GM12878 (cell line): Measurements from ENCODE around the gene TECR. TPM values are rescaled to one million over a fixed set of nuclear protein-coding genes. Genes with fewer than 3 reads are reported as not detected.
A peak's percentile ranks its signal among the peaks of the same experiment; 100 is the strongest.

Experiments
- CBX5 ChIP-seq: sonication (generic); IDR thresholded peaks from 2 replicates; pipeline ENCODE4 v1.6.1; 2016; ENCODE audit warnings: low read depth, moderate library complexity, mild to moderate bottlenecking, inconsistent platforms
- DPF2 ChIP-seq: fragments of 450-650 bp; IDR thresholded peaks from 2 replicates; pipeline ENCODE4 v1.6.1; 2017; ENCODE audit warnings: mild to moderate bottlenecking
- FOS ChIP-seq: IDR thresholded peaks from 3 replicates; pipeline ENCODE4 v1.6.1; 2011; ENCODE audit warnings: borderline replicate concordance; ENCODE audit not compliant: insufficient read length; ENCODE audit errors: extremely low read depth
- JUND ChIP-seq: IDR thresholded peaks from 2 replicates; pipeline ENCODE4 v1.6.1; 2012; ENCODE audit warnings: low read depth, mild to moderate bottlenecking, low read length, improper control_type of control experiment, moderate library complexity
- KDM1A ChIP-seq: fragments of 200-600 bp; sonication (generic); IDR thresholded peaks from 2 replicates; pipeline ENCODE4 v1.6.1; 2016; ENCODE audit warnings: borderline replicate concordance
- NFYB ChIP-seq: IDR thresholded peaks from 2 replicates; pipeline ENCODE4 v1.6.1; 2011; ENCODE audit warnings: low read depth, mild to moderate bottlenecking, low read length, improper control_type of control experiment, moderate library complexity; ENCODE audit not compliant: insufficient read depth
- POLR2AphosphoS5 ChIP-seq: IDR thresholded peaks from 2 replicates; pipeline ENCODE4 v1.6.1; 2011; ENCODE audit warnings: mild to moderate bottlenecking, low read length, inconsistent platforms
- RELA ChIP-seq: fragments of 450-650 bp; IDR thresholded peaks from 2 replicates; pipeline ENCODE4 v1.8.0; 2014; ENCODE audit warnings: borderline replicate concordance; ENCODE audit not compliant: partially characterized antibody
- RUNX3 ChIP-seq: IDR thresholded peaks from 2 replicates; pipeline ENCODE4 v1.6.1; 2012; ENCODE audit warnings: low read length, inconsistent platforms
- SREBF1 ChIP-seq: IDR thresholded peaks from 2 replicates; pipeline ENCODE4 v1.6.1; 2012; ENCODE audit warnings: mild to moderate bottlenecking, low read length
- SRF ChIP-seq, 2 experiments: IDR thresholded peaks; 2 replicates each; pipeline ENCODE4 v1.6.1; 2011; ENCODE audit warnings: low read depth in 2 of 2, low read length in 2 of 2, mild to moderate bottlenecking in 1 of 2, moderate library complexity in 1 of 2
- TBL1XR1 ChIP-seq: IDR thresholded peaks from 2 replicates; pipeline ENCODE4 v1.6.1; 2012; ENCODE audit warnings: low read depth, low read length, improper control_type of control experiment
- polyA plus RNA-seq, 11 experiments: library from polyadenylated mRNA; depleted of rRNA in 4 of 11; unstranded in 6 of 11; stranded (reverse) in 5 of 11; fragments of >200 nt; fragmentation: Nextera tagmentation in 4 of 11; fragmentation: Illumina TruSeq in 1 of 11; extraction: Ambion mirVana in 4 of 11; extraction: Trizol in 1 of 11; gene quantifications; 1 replicate in 1 of 11; 2 replicates in 10 of 11; pipeline versions ENCODE4 v1.2.1 to v1.2.3, GENCODE V29; 2011 to 2016; ENCODE audit warnings: inconsistent platforms in 2 of 11, missing spikeins in 2 of 11, low read depth in 1 of 11
- total RNA-seq, 4 experiments: library from RNA; depleted of rRNA in 3 of 4; stranded (reverse); fragments of >200 nt in 3 of 4; fragmentation: Illumina TruSeq in 1 of 4; extraction: Trizol in 1 of 4; gene quantifications; 2 replicates each; pipeline versions ENCODE4 v1.2.1 to v1.2.3, GENCODE V29; 2013 to 2021
- TF ChIP-seq, protein P1 (sequence below): IDR thresholded peaks from 2 replicates; pipeline ENCODE4 v1.6.1; 2012; ENCODE audit warnings: low read depth, low read length, improper control_type of control experiment
- TF ChIP-seq, protein P2 (sequence below): fragments of 450-650 bp; IDR thresholded peaks from 2 replicates; pipeline ENCODE4 v1.6.1; 2018; ENCODE audit warnings: borderline replicate concordance, mild to moderate bottlenecking; ENCODE audit not compliant: partially characterized antibody

TECR gene
- total and polyA plus RNA-seq, 10 of the 15 experiments (the other 5 are each of a cell fraction or from before 2014, with no cell fraction given), result 9.6 to 157 (median 64.2) TPM

DNA sequence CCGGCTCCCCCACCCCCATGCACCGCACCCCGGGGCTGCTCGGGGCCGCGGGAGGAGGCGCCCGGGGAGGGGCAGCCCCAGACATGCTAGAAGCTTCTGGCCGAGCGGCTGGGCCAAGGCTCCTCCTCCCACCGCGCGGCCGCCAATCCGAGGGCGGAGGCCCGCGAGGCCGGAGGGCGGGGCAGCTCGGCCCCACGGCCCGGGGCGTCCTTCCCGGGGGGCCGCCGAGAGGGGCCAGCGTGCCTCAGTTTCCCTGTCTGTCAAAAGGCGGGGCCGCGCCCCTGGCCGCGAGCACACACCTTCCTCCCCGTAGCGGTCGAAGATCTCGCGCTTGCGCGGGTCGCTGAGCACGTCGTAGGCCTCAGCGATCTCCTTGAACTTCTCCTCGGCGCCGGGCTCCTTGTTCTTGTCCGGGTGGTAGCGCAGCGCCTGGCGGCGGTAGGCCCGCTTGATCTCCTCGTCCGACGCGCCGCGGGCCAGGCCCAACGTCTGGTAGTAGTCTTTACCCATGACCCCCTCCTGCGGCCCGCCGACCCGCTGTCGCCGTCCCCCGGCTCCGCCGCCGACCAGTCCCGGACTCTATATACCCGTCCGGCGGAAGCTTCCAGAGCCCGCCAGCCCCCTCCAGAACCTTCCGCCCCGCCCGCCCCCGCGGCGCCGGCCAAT, 11.4 kb upstream of the TECR start, which contains the start of gene DNAJB1 (continued):
- TF ChIP-seq, protein P1, sequence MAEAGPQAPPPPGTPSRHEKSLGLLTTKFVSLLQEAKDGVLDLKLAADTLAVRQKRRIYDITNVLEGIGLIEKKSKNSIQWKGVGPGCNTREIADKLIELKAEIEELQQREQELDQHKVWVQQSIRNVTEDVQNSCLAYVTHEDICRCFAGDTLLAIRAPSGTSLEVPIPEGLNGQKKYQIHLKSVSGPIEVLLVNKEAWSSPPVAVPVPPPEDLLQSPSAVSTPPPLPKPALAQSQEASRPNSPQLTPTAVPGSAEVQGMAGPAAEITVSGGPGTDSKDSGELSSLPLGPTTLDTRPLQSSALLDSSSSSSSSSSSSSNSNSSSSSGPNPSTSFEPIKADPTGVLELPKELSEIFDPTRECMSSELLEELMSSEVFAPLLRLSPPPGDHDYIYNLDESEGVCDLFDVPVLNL, result no peak
- no peak for TF ChIP-seq JUND
- peak; percentile 96 for TF ChIP-seq POLR2AphosphoS5
- TF ChIP-seq, protein P2, sequence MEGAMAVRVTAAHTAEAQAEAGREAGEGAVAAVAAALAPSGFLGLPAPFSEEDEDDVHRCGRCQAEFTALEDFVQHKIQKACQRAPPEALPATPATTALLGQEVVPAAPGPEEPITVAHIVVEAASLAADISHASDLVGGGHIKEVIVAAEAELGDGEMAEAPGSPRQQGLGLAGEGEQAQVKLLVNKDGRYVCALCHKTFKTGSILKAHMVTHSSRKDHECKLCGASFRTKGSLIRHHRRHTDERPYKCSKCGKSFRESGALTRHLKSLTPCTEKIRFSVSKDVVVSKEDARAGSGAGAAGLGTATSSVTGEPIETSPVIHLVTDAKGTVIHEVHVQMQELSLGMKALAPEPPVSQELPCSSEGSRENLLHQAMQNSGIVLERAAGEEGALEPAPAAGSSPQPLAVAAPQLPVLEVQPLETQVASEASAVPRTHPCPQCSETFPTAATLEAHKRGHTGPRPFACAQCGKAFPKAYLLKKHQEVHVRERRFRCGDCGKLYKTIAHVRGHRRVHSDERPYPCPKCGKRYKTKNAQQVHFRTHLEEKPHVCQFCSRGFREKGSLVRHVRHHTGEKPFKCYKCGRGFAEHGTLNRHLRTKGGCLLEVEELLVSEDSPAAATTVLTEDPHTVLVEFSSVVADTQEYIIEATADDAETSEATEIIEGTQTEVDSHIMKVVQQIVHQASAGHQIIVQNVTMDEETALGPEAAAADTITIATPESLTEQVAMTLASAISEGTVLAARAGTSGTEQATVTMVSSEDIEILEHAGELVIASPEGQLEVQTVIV, result no peak
- 0 out of 4 replicates have a peak, but pooled peaks of 1 of the 2 experiments have one; percentile 5 for TF ChIP-seq SRF (IDR thresholded peaks at IDR 0.05; ENCODE audit: low read depth in 2 of 2, low read length in 2 of 2)
- no peak for TF ChIP-seq FOS
- peak; percentile 91 for TF ChIP-seq DPF2
- peak; percentile 37 for TF ChIP-seq RELA
- TF ChIP-seq SREBF1, result no peak
- TF ChIP-seq TBL1XR1, result no peak
- no peak for TF ChIP-seq KDM1A
- TF ChIP-seq CBX5, result 0 out of 2 replicates have a peak, but pooled peaks have one; percentile 25
- TF ChIP-seq NFYB, result peak; percentile 67
- TF ChIP-seq RUNX3, result no peak
- TF ChIP-seq, all 136 proteins: peak for 44
